ENCODE data around the gene ARIH1. TPM values are rescaled to one million over a fixed set of nuclear protein-coding genes. Genes with fewer than 3 reads are reported as not detected.

ARIH1 gene
- total and polyA plus RNA-seq, 2 of the 8 experiments (the other 6 are each of a cell fraction or from before 2014, with no cell fraction given), result 32.7 to 179 TPM

DNA sequence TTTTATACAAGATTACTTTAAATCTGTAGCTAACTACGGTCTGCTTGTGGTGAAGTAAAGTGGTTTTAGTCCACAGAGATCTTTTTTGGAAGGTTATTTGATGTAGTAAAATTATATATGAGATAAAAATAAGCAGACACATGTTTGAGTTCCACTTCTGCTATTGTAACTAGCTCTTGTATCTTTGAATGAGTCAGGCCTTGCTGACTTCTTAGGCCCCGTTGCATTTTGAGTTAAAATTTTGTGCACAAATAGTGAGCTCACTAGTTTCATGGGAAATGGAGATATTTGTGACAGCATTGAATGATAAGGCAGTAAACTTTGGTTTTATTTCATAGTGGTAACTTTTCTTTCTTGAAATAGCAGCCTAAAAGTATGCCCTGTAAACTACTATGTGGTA is 42.6 kb downstream of the ARIH1 start (continued):
- no peak for TF ChIP-seq CTCF (IDR thresholded peaks at IDR 0.05; ENCODE audit: control extremely low read depth in 1 of 3, insufficient read depth in 1 of 3, low read depth in 1 of 3, low read length in 3 of 3)
- TF ChIP-seq TAF7 (optimal IDR thresholded peaks at IDR 0.05; ENCODE audit: borderline replicate concordance, low read depth, low read length), result no peak
- TF ChIP-seq CBX8 (IDR thresholded peaks at IDR 0.05; ENCODE audit: borderline replicate concordance, low read depth, low read length), result no peak
- no peak for TF ChIP-seq PHF8 (conservative IDR thresholded peaks at IDR 0.05; ENCODE audit: low read depth, low read length)
